HG03565 (cell line): Measurements from ENCODE around the gene NPBWR2.

Source experiments
- ATAC-seq: cut with Tn5 transposase; IDR thresholded peaks from one replicate; pipeline ENCODE4 v1.9.1; 2021; ENCODE audit warnings: mild to moderate bottlenecking, moderate library complexity; ENCODE audit not compliant: unreplicated experiment

Gene NPBWR2

GRCh38 chr20:64062596-64063388 is 44.6 kb downstream of the NPBWR2 start, which contains the start of gene TCEA2:
Gene TCEA2 (plus strand): TSS chr20:64063198. CDS start chr20:64063313, 115 bp downstream.
- peak; percentile 66 for ATAC-seq

DNA sequence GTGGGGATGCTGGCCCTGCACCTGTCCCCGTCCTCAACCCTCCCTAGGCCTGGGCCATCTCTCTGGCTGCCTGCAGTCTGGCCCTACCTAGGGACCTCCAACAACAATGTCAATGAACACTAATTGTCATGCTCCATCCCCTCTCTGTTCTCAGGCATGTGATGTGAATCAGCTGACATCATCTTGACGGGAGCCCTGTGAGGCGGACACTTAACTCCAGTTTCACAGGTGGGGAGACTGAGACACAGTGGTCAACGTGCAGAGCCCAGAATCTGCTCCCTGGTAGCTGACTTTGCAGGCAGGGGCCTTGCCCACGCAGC is 45.1 kb downstream of the NPBWR2 start:
- no peak for ATAC-seq

DNA sequence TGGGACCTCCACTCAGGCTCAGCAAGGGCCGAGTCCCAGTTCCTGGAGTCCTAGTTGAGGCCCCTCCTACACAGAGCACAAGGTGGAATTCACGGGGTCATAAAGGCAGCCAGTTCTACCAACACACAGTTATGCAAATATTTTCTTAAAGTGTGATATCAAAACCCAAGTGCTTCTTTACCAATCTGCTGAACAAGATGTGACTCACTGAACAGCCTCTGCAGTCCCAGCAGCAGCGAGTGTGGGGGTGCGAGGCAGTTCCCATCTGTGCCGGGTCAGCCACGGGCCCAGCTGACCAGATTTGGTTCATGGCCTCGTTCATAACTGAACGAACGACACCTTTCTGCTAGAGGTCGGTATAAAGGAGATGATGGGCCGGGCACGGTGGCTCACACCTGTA is 48.8 kb downstream of the NPBWR2 start:
- no peak for ATAC-seq

DNA sequence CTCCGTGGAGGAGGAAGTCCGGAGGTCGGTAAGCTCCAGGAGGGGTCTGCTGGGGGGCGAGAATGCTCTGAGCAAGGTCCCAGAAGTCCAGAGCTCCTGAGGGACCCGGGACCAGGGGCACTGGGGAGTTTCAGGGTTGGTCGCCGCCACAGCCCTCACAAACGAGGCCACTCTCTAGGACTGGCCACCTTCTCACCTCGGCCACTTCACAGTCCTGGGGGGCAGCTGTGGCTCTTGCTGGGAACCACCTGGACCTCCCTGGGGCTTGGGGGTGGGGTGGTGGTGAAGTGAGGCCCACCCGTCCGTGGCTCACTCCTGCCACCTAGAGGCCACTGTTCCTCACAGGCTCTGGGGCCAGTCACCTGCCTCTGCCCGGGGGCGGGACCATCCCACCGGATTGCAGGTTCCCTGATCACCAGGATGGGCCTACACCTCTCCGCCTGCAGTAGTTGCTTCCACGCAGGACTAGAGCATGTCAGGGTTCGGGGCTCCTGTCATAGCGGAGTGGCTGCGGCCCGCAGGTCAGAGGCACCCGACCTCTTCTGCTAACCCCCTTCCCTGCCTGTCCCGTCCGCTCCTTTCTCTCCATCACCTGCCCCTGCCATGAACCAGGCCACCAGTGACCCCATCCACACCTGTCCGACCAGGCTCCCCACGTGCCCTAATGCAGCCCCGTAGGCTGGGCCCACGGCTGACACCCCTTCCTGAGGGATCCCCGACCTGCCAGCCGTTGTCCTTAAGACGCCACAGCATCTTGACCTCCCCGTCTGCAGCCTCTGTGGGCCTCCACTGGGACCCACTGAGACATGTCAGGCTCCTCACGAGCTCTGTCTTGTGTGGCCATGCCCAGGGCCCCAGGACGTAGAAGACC is 49.5 kb downstream of the NPBWR2 start:
- no peak for ATAC-seq

- no peak for ATAC-seq
These were observed 50.3 kb downstream of the NPBWR2 start for GRCh38 chr20:64056889-64057627.

GRCh38 chr20:64056639-64056888 is 50.8 kb downstream of the NPBWR2 start:
- no peak for ATAC-seq

GRCh38 chr20:64055893-64056638 is 51.3 kb downstream of the NPBWR2 start:
- no peak for ATAC-seq

GRCh38 chr20:64055396-64055892 is 51.9 kb downstream of the NPBWR2 start:
- no peak for ATAC-seq

GRCh38 chr20:64053841-64054661 is 53.3 kb downstream of the NPBWR2 start:
- no peak for ATAC-seq
